Measurements from ENCODE around the gene KDM4B.
"Not testable (repeated sequence)": the region's sequence is repeated elsewhere in the genome, so short reads cannot be mapped to it uniquely, and the experiment has no call there.

GRCh38 chr19:5160158-5160795 lies 191.4 kb downstream of the KDM4B start:
- not testable (repeated sequence) for TF ChIP-seq CTCF, POLR2A (IDR thresholded peaks at IDR 0.05)

All from Peyer's patch (tissue), 4 donors.